Colonic mucosa (tissue), 4 donors: ENCODE data around the gene PPP2R5A. TPM values are rescaled to one million over a fixed set of nuclear protein-coding genes. Genes with fewer than 3 reads are reported as not detected.

Experiments
- DNase-seq: peaks from one replicate; pipeline ENCODE4 v3.0.0-alpha.2; 2020
- H3K27ac ChIP-seq: fragments of 200-600 bp; one replicate; pipeline ENCODE4 v1.8.0; 2021
- H3K27me3 ChIP-seq: fragments of 200-600 bp; one replicate; pipeline ENCODE4 v1.8.0; 2021
- H3K36me3 ChIP-seq: fragments of 200-600 bp; one replicate; pipeline ENCODE4 v1.8.0; 2021
- H3K4me1 ChIP-seq: fragments of 200-600 bp; one replicate; pipeline ENCODE4 v1.8.0; 2021; ENCODE audit warnings: mild to moderate bottlenecking
- H3K4me3 ChIP-seq: fragments of 200-600 bp; one replicate; pipeline ENCODE4 v1.8.0; 2021
- H3K9ac ChIP-seq, 2 donors: one replicate each; pipeline ENCODE4 v1.7.0; 2013; ENCODE audit warnings: control low read depth in 2 of 2, low read depth in 2 of 2, low read length in 2 of 2
- H3K9me3 ChIP-seq: fragments of 200-600 bp; one replicate; pipeline ENCODE4 v1.8.0; 2021
- intact Hi-C: fragments of 100-400 bp; cut with DNase I; formaldehyde crosslinking; loops from one replicate; pipeline ENCODE4 v1.14.1; 2022
- total RNA-seq, 2 donors: library from RNA; stranded (reverse); fragmentation: NEBNext Ultra II Directional in 1 of 2; extraction: Animal tissue kit (Norgen Biotek cat#: 25700) in 1 of 2; gene quantifications; one replicate each; pipeline ENCODE4 v1.2.1, GENCODE V29; 2021
- TF ChIP-seq, protein P1 (sequence below): fragments of 200-600 bp; IDR thresholded peaks from one replicate; pipeline ENCODE4 v1.8.0; 2022; ENCODE audit warnings: antibody characterized with exemption, mild to moderate bottlenecking
- donor health status: healthy.
- donor health status: DM: no; HTN: no; CAD: no.
- donor health status: DM: no; HTN: no; CAD: no.

PPP2R5A gene
- total RNA-seq, 2 donors from 2014 or later: 62.4 to 78.2 TPM

DNA sequence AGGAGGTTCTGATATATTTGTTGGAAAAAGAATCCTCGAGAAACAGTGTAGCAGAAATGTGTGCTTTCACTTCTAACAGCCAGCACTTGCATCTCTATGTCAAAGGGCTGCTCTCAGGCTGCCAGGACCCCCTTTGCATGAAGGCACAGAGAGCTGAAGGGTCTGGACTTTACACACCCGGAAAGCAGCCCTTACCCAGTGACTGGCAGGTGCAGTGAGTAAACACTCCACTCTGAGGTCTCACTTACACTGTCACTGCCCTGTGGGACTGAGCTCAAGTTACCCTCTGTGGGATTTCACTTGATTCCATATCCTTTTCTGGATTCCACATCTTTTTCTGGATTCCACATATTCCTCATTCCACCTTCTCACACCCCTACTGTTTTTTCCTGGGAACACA, 40.8 kb upstream of the PPP2R5A start:
- H3K36me3 ChIP-seq: no peaks in the 10 kb centered on the region
- H3K27ac ChIP-seq: no peak overlapping the region
- intact Hi-C loops: no loop called here
- no peaks in the 10 kb centered on the region for H3K9me3 ChIP-seq
- H3K9ac ChIP-seq: no peak overlapping the region
- H3K4me3 ChIP-seq: no peak overlapping the region
- H3K4me1 ChIP-seq: no peaks in the 10 kb centered on the region
- no peak for DNase-seq
- TF ChIP-seq, protein P1, sequence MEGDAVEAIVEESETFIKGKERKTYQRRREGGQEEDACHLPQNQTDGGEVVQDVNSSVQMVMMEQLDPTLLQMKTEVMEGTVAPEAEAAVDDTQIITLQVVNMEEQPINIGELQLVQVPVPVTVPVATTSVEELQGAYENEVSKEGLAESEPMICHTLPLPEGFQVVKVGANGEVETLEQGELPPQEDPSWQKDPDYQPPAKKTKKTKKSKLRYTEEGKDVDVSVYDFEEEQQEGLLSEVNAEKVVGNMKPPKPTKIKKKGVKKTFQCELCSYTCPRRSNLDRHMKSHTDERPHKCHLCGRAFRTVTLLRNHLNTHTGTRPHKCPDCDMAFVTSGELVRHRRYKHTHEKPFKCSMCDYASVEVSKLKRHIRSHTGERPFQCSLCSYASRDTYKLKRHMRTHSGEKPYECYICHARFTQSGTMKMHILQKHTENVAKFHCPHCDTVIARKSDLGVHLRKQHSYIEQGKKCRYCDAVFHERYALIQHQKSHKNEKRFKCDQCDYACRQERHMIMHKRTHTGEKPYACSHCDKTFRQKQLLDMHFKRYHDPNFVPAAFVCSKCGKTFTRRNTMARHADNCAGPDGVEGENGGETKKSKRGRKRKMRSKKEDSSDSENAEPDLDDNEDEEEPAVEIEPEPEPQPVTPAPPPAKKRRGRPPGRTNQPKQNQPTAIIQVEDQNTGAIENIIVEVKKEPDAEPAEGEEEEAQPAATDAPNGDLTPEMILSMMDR: no peak
- no peaks in the 10 kb centered on the region for H3K27me3 ChIP-seq

DNA sequence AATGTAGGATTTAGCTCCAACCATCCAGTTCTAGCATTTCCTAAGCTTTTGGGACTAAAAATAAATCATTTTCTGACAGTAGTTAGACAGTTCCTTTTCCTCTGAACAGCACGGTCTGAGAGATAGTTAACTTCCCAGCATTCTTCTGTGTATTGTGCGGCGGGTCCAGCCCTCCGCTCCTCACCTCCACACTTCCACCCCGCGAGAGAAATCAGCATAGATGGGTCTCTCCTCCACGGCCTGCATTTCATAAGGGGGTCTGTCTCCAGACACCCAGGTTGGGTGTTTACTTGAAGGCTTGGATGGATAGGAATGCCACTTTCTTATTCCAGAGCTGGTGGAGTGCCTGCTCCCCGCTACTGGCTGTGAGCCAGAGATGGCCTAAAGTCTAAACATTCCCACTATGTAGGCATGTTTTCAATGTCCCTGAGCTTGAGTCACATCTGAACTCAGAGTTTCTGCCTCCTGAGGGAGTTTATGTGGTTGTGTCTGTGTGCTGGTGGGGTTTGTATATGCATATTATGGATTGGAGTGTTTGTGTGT, 38.0 kb upstream of the PPP2R5A start:
- Histone ChIP-seq H3K27ac (no peak overlapping the region), H3K4me3 (no peak overlapping the region), H3K27me3 (no peaks in the 10 kb centered on the region), H3K36me3 (no peaks in the 10 kb centered on the region), H3K9ac (no peak overlapping the region), H3K4me1 (no peaks in the 10 kb centered on the region), H3K9me3 (no peaks in the 10 kb centered on the region)
- DNase-seq: no peak
- intact Hi-C loops: no loop called here
- TF ChIP-seq, protein P1: no peak

DNA sequence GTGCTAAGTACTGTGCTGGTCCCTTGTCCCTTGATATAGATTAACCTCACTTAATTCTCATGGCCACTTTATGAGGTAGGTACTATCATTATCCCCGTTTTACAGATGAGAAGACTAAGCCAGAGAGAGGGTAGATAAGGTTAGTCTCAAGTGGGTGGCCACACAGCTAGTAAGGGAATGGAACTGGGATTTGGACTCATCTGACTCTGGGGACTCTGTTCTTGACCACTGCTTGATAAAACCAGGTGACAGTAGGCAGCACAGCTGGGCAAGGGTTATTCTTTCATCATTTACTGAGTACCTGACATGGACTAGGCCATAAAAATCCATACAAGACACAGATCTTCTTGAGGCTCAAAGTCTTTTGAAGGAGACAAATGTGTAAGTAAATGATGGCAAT, 37.2 kb upstream of the PPP2R5A start:
- no peak overlapping the region for H3K4me3 ChIP-seq
- intact Hi-C loops: no loop called here
- DNase-seq: no peak
- H3K27me3 ChIP-seq: no peaks in the 10 kb centered on the region
- no peak overlapping the region for H3K27ac ChIP-seq
- TF ChIP-seq, protein P1: no peak
- no peaks in the 10 kb centered on the region for H3K9me3 ChIP-seq
- H3K4me1 ChIP-seq: no peaks in the 10 kb centered on the region
- no peaks in the 10 kb centered on the region for H3K36me3 ChIP-seq
- H3K9ac ChIP-seq: no peak overlapping the region

DNA sequence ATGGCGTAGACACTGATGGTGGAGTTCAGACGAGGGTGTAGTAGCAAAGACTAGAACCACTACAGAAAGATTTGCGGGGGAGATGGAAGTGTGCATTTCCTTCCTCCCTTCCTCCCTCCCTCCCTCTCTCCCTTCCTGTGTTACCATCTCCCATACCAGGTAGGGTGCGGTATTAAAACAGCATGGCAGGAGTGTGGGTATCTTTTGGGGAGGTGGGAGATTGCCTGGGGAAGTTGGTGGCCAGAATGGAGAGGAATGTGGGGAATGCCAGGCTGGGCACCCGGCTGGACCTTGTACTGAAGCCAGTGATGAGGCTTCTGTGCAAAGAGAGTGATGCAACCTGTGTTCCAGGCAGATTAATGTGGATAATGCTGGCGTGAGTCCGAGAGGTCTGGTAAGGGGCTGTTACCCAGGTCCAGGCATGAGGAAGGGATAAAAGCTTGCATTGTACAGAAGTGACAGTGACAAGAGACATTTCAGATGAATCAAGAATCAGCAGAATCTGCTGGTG, 30.3 kb upstream of the PPP2R5A start:
- Histone ChIP-seq H3K4me3 (no peak overlapping the region), H3K9me3 (no peaks in the 10 kb centered on the region), H3K4me1 (no peaks in the 10 kb centered on the region), H3K27me3 (no peaks in the 10 kb centered on the region), H3K27ac (no peak overlapping the region), H3K9ac (no peak overlapping the region), H3K36me3 (no peaks in the 10 kb centered on the region)
- DNase-seq: no peak
- TF ChIP-seq, protein P1: no peak
- intact Hi-C loops: no loop called here

DNA sequence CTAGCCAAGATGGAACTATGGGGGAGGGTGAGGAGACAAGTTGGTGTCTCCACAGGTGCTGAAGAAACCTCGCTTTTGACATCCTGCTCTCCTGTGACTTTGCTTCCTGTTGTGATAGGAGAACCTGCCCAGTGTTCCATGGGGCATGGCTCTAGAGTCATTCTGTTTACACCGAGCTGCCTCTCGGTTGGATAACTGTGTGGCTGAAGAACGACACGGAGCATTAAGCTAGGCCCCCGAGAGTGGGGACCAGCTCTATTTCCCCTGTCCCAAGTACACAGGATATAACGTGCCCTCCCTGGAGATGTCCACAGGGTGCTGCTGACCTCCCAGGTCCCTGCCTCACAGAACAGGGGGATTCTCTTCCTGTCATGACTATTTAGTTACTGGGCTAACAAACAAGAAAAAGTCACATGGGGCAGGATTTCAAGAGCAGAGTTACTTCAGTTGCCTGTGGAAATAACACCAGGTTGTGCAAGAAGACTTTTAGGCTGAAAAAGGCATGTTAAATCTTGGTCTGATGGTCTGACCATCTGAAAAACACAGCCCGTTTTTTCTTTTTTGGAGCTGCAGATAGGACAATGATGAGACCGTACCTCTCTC, 29.4 kb upstream of the PPP2R5A start:
- H3K9ac ChIP-seq: no peak overlapping the region
- no peaks in the 10 kb centered on the region for H3K4me1 ChIP-seq
- no peaks in the 10 kb centered on the region for H3K36me3 ChIP-seq
- H3K27ac ChIP-seq: no peak overlapping the region
- no peak overlapping the region for H3K4me3 ChIP-seq
- intact Hi-C loops: no loop called here
- H3K9me3 ChIP-seq: no peaks in the 10 kb centered on the region
- DNase-seq: no peak
- TF ChIP-seq, protein P1: no peak
- H3K27me3 ChIP-seq: no peaks in the 10 kb centered on the region
